Midbrain (tissue), 1 donor: ENCODE results near the gene CTSD.
"Not testable (repeated sequence)": the region's sequence is repeated elsewhere in the genome, so short reads cannot be mapped to it uniquely, and the experiment has no call there.

ENCODE experiments used
- DNase-seq: peaks from one replicate; lab custom pipeline; 2025; lab: John Stamatoyannopoulos, UW

The CTSD gene

DNA sequence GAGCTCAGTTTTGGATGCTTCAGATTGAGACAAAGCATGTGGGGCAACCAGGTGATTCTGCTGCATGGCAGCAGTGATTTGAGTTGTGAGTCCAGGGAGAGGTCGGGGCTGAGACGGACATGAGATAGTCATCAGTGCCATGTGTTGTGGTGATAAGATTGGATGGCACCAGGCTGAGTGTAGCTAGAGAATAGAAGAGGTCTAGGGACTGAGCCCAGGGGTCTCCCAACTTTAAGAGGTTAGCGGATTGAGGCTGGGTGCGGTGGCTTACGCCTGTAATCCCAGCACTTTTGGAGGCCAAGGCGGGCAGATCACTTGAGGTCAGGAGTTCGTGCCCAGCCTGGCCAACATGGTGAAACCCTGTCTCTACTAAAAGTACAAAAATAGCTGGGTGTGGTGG, 6.3 kb upstream of the CTSD start:
- DNase-seq, result no peak

DNA sequence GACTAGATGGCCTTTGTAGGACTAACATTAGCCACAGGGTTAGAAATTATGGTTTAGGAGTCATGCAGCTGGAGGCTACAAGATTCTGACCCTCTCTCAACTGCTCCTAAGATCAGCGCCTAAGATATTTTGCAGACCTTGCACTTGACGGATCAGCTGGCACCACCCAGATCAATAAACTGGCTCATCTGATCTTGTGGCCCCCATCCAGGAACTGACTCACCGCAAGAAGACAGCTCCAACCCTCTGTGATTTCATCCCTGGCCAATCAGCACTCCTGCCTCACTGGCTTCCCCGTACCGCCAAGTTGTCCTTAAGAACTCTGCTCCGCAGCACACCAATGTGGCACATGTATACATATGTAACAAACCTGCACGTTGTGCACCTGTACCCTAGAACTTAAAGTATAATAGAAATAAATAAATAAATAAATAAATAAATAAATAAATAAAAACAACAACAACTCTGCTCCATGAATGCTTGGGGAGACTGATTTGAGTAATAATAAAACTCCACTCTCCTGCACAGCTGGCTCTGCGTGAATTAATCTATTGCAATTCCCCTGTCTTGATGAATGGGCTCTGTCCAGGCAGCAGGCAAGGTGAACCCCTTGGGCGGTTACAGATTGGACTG, 5.7 kb upstream of the CTSD start:
- DNase-seq, result not testable (repeated sequence)

DNA sequence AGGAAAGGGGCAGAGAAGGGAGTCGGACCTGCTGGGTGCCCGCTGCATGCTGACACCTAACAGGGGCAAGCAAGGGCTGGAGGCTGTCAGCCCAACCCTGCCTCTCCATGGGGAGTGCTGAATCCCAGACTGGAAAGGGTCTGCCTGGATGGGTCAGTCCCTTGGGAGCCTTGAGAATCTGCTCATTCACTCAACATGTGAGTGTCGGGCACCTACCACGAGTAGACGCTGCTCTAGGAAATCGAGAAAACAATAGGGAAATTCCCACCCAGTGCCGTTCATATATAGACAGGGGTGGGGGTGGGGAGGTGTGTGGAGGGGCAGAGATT, 4.4 kb upstream of the CTSD start:
- DNase-seq, result no peak

DNA sequence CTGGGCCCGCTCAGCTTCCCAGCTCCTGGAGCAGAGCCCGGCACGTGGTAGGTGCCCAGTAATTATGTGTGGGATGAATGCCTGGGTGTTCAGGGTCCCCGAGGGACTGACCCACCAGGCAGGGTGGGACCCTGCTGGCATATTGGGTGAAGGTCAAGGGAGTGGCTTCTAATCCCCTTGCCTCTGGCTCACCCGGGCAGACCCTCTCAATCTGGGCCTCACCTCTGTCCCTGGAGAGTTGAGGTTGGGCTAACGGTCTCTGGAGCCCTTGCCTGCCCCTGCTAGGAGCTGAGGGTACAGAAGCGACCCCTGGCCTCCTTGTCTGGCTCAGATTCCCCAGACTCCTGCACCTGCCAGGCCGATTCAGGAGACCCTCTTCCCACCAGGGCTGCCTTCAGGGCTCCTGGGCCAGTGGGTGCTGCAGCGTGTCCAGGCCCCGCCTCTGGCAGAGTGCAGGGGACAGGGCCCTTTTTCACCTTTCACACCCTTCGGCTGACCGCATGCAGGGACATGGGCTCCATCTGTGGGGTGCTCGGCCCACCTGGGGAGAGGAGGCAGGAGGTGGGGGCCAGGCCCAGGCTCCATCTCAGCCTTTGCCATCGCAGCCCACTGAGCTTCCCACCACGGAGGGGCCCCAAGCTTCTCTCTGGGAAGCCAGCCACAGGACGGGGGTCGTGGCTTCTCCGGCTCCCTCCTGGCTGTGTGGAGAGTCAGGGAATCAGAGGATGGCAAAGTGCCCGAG, 3.8 kb upstream of the CTSD start:
- no peak for DNase-seq

DNA sequence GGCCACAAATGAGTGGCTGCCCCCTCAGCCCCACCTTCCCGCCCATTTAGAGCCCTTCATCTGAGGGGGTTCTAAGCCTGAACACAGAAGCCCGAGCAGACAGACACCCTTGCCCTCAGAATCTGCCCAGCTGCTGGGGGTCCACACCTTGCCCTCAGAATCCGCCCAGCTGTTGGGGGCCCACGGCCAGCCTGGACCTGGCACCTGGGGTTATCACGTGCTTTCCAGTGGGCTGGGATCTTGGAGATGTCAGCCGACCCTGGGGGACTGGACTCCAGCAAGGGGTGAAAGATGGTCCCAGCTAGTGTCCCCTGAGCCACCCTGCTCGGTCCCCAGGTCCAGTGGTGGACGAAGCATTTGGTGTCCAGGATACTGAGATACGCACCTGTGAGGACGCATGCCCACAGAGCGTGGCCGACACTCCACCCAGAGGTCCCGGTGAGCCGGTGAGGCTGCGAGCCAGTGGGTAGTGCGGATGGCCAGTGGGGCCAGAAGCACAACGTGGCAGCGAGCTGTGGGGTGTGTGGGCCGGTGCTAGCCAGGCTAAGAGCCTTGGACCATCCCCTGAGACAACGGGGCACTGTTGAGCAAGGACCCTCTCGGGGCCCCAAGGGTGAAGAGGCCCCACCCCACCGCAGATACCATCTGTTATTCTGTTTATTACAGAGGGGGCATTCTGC, 3.1 kb upstream of the CTSD start:
- DNase-seq, result no peak

DNA sequence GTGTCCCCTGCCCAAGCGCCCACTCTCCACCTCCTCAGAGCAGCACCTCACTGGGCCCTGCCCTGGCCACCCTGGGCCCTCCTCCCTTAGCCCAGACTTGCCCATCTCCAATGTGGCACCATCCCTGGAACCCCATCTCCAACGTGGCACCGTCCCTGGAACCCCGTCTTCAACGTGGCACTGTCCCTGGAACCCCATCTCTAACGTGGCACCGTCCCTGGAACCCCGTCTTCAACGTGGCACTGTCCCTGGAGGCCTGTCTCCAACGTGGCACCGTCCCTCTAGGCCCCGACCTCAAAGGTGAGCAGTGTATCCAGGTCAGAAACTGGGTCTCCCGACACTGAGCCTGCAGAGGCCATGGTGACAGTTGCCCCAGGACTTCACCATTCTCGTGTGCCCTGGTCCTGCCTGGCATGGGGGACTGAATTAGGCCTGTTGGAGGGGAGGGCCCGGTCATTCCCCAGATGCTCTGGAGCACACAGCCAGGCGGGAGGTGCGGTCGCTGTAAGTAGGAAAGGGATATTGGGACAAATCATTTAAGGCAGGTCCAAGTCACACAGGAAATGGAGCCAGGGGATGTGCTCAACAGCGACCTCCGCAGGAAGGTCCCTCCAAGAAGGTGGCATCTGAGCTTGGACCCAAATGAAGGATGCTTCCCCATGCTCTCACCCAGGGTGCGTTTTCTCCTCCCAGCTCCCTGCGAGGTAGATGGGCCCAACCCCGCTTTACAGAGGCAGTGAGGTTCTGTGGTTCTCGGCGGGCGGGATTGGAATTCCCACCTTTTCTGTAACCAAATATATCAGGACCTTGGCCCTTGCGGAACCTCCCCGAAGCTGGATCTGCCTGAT, 2.4 kb upstream of the CTSD start:
- no peak for DNase-seq

DNA sequence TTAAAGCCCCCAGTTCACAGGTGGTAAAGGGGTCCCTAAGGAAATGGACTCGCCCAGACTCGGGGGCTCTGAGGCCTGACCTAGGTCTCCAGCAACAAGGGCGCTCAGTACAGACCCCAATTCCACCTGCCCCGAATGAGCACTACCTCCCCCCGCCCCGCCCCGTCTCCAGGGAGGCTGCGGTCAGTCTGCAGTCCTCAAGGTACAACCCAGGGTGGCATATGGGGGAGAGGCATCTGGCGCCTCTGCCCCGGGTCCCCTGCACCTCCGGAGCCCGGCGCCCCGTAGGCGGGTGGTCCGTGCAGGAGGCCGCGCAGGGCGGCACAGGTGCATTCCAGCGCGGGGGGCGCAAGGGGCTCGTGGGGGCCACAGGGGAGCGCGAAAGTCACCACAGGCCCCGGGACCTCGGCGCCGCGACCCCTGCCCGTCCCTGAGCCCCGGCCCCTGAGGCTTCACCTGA, 361 bp downstream of the CTSD start:
- no peak for DNase-seq

DNA sequence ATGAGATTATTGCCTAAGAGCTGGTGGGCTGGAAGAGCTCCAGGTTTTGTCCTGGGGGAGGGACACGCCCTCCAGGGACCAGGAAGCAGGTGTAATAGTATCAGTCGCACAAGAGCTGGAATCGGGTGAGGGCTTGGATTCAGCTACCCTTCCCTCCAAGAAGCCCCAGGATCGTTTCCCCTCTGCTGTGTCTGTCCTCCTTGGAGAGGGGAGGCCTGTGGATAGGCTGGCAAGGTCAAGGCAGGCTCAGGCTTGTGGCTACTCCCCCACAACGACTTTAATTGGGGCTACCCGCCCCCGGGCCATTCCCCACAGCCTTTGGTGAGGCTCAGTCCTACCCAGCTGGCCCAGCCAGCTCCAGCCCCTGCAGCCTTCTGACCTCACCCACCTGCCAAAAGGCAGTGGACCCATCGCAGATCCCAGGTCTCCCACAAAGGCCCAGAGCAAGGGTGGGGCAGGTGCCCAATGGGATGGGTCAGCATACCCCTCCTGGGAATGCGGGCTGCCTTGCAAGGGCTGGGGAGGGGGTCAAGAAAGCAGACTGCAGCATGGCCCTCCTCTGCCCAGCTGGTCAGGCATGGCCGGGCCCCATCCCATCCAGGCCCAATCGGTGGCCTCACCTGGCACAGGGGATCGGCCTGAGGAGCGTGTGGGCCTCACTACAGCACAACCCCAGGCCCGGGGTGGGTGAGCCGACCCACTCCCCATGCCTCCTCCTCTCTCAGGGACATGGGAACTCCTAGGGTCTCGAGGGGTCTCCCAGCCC, 1.0 kb downstream of the CTSD start:
- DNase-seq, result no peak

DNA sequence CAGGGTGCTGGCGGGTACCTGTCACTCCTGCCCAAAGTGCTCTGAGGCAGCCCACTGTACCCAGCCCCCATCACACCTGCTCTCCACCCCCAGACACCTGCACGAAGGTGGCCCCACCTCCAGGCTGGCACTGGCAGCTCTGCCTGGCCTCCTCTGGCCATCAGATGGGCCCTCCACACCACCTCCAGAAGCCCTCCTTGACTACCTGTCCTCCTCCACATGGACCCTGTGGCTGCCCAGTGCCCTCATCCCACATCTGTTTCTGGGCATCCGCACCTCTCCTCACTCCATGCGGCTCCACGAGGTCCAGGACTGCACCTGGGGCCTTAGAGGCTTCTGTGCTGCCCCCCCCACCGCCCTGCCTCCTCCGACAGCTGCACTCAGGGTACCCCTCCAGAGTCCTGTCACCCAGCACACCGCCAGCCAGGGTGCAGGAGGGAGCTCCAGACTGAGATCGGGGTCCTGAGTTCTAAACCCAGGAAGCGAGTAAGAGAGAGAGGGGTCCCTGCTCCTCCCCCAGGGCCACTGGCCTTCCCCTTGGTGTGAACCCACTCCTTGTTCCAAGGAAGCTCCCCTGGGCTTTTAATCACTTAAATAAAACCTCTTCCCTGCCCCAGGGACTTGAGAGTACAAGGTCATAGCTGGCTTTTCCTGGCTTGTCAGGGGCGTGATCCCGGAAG, 1.7 kb downstream of the CTSD start:
- no peak for DNase-seq

DNA sequence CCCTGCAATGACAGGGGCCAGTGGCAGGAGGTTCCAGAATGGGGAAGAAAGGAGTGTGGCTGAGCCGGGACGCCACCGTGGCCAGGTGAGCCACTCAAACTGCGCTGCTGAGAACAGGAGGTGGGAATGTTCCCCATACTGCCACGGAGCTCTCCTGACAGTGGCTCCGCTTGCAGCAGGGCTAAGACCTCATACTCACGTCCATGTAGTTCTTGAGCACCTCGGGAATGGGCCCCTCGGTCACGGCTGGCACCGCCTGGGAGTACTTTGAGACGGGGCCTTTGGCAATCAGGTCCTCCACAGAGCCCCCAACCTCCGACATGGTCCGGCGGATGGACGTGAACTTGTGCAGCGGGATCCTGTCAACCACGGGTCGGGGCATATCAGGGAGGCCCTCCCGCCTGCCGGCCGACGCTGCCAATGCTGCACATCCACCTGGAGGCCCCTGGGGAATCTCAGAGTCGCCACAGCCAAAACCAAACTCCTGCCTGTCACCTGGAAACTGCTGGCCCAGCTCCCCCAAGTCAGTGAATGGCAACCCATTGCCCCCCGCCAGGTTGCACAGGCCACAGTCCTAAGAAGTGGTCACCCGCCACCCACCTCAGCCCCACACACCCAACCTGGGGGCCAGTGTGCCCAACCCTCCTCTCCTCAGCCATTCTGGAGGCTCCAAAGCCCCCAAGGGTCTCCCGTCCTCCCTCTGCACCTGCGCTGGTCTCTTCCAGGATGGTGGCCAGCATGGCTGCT, 2.4 kb downstream of the CTSD start:
- no peak for DNase-seq

DNA sequence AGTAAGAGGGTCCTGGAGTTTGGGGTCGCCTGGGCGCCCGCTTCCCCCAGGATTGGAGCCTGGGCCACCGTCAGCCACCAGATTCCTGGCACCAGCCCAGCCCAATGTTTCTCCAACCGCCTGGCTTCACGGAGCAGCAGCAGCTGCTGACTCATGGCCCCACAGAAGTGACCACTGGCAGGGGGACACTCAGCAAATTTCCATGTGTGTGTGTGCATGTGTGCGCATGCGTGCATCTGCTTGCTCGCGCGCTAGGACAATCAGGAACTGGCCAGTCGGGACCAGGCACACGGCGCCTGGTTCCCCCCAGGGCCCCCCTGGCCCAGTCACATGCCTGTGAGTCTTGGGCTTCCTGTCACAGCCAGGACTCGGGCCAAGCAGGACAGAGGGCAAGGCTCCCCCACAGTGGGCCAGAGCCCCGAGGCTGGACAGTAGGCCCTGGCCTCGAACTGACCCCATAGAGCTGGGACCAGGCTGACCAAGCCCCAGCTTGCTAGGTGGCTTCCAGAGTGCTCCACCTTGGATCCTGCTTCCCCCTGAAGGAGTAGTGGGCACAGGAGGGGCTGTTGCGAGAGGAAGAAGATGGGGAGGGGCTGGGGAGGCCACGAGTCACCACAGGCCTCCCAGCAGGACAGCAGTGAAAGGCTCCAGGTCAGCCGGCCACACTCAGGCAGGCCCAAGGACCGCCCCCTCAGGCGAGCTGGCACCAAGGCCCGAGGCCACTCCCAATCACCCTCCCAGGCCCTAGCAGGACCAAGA, 3.2 kb downstream of the CTSD start:
- DNase-seq, result peak; percentile 90

DNA sequence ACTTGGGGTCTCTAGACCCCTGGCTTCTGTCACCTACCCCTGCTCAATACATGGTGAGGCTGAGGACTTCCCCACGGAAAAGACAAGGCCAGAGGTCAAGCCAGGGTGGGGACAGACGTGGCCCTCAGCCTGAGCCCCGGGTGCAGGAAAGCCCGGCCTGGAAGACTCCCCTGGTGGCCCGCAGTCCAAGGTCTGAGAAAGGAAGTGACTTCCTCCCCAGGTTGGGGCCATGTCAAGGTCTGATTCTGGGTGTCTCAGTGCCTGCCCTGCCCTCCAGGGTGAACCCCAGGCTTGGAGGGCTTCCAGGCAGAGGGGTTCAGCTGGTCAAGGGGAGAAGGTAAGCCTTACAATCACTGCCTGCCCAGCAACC, 3.9 kb downstream of the CTSD start:
- DNase-seq, result no peak

DNA sequence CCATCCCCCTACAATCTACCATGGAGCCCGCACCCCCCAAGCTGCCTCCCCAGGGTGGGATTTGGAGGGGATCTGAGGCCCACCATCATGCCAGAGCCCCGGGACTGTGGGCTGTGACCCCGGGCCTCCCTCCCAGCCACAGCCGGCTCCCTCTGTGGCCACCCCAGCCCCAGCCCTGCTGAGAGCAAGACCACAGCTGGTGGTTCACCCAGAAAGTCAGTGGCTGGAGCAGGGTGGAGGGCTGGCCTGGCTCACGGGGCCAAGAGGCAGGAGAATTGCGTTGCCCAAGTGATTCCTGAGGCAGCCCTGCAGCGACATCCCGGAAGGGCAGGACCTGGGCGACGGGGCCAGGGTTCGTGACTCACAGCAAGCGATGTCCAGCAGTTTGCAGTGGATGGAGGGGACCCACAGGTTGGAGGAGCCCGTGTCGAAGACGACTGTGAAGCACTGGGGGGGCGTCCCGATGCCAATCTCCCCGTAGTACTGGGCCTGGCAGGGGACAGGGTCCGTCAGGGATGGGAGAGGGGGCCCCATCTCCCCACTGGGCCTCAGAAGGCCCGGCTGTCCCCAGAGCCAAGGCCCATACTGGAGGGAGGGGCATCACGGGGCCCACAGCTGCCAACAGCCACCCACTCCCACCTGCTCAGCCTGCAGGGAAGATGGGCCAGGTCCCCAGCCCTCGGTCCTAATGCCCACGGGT, 4.4 kb downstream of the CTSD start:
- DNase-seq, result no peak

DNA sequence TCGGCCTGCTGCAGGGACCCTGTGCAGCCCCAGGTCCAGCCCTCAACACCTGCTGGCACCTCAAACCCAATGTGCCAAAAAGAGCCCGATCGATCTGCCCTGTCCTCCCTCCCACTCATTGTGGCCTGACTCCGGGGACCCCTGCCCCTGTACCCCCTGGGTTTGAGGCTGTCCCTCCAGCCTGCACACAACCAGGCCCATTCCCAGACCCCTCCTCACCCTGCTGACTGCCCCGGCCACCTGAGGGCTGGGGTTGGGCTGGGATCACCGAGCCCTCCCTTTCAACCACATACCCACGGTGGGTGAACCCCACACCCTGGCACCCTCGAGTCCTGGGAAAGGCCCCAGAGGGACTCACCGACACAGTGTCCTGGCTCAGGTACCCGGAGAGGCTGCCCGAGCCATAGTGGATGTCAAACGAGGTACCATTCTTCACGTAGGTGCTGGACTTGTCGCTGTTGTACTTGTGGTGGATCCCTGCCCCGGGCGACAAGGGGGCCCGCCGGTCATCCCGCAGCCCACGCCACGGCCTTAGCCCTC, 5.0 kb downstream of the CTSD start:
- no peak for DNase-seq

DNA sequence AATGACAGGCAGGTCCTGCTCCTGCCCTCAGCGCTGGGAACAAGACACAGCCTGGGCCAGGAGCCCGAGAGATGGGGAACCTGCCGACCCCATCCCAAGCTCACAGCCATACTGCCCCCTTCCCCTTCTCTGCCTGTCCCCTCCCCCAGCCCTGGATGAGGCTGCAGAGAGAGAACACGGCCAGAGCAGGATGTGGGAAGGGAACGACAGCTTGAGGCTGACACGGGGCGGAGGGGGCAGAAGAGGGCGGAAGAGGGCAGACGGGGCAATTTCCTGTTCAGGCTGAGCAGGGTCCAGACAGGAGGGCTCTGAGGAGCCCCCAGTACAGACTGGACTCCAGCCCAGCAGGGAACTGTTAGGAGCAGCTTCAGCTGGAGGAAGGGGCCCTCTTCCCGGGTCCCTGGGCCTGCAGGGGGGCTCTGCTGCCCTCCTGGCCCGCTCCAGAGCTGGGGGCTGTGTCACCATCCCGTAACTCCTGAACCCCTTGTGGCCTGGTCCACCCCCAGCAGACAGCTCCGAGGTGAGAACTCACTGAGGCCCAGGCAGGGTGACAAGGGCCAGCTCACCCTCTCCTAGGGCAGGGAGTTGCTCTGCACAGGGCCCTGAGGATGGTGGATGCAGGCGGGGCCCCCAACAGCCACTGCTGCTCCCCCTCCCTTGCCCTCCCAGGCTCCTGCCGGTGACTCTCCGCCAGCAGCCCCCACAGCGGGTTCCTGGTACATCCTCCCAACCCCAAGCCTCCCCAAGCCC, 5.7 kb downstream of the CTSD start:
- no peak for DNase-seq

DNA sequence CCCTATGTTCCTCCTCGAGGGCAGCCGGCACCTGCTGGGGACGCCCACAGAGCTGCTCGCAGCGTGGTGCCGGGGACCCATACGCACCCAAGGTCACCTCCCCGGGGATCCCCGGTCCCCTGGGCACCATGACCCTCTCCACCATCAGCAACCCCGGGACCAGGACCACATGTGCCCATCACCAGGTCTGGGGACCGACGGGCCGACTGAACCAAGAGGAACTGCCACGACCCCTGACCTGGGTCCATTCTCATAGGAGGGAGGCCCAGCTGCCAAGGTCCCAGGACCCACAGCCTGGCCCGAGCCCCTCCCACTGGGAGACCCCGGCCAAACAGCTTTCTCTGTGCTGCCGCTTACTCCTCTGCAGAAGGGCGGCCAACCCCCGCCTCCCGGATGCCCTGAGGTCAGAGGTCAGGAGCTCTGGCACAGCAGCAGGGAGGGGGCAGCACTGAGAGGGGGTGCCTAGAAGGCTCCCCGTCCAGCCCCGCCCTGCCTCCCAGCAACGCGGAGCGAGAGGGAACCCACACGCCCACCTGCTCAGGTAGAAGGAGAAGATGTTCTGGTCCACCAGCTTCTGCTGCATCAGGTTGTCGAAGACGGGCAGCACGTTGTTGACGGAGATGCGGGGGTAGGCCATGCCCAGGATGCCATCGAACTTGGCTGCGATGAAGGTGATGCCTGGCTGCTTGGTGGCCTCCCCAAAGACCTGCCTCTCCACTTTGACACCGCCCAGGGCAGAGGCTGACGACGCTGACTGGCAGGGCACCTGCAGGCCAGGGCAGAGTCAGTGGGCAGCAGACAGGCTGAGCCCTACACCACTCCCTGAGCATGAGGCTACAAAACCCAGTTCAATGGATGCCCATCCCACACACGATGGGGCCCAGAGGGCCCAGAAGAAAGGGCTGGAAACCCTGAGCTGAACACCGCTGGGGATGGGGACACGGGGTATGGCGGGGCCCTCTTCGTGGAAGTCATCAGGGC, 6.6 kb downstream of the CTSD start:
- no peak for DNase-seq
